Measurements from ENCODE around the gene IL17C.

IL17C gene

GRCh38 chr16:88610909-88611812 lies 27.2 kb upstream of the IL17C start:
- DNase-seq, result no peak

GRCh38 chr16:88613293-88613692 lies 25.1 kb upstream of the IL17C start:
- no peak for DNase-seq

- no peak for DNase-seq
Measured at GRCh38 chr16:88613911-88614817, 24.2 kb upstream of the IL17C start.

GRCh38 chr16:88614818-88615580 lies 23.4 kb upstream of the IL17C start:
- no peak for DNase-seq

GRCh38 chr16:88616320-88616719 lies 22.1 kb upstream of the IL17C start:
- no peak for DNase-seq

- no peak for DNase-seq
Measured at GRCh38 chr16:88616736-88617135, 21.6 kb upstream of the IL17C start.

- no peak for DNase-seq
Measured at GRCh38 chr16:88617268-88618031, 20.9 kb upstream of the IL17C start.

GRCh38 chr16:88618182-88618955 lies 20.0 kb upstream of the IL17C start:
- no peak for DNase-seq

- no peak for DNase-seq
Measured at GRCh38 chr16:88618956-88619667, 19.3 kb upstream of the IL17C start.

- DNase-seq, result no peak
Measured at GRCh38 chr16:88619859-88620815, 18.2 kb upstream of the IL17C start.

- DNase-seq, result no peak
Measured at GRCh38 chr16:88622125-88622524, 16.2 kb upstream of the IL17C start.

GRCh38 chr16:88622866-88623265 lies 15.5 kb upstream of the IL17C start:
- no peak for DNase-seq

GRCh38 chr16:88623858-88624257 lies 14.5 kb upstream of the IL17C start:
- DNase-seq, result no peak

GRCh38 chr16:88624481-88624880 lies 13.9 kb upstream of the IL17C start:
- DNase-seq, result no peak

- no peak for DNase-seq
Measured at GRCh38 chr16:88624977-88625576, 13.3 kb upstream of the IL17C start.

GRCh38 chr16:88626646-88627045 lies 11.7 kb upstream of the IL17C start:
- DNase-seq, result no peak

GRCh38 chr16:88627531-88628411 lies 10.6 kb upstream of the IL17C start:
- DNase-seq, result no peak

GRCh38 chr16:88628512-88628974 lies 9.8 kb upstream of the IL17C start:
- DNase-seq, result no peak
